Measurements from ENCODE around the gene RETREG1.

DNA sequence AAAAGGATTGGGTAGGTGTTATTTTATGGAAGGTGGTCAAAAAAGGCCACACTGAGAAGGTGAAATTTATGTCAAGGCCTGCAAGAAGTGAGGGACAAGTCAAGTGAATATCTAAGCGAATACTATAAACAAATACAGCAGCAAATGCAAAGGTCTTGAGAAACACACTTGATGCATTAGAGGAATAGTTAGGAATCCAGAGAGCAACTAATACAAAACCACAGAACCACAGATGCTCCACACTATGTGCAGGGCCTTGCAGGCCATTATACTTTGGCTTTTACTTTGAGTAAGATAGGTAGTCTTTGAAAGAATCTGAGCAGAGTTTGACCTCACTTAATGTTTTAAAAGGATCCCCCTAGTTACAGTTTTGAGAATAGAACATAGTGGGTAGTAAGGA is 155.8 kb downstream of the RETREG1 start:
- TF ChIP-seq, protein P1, sequence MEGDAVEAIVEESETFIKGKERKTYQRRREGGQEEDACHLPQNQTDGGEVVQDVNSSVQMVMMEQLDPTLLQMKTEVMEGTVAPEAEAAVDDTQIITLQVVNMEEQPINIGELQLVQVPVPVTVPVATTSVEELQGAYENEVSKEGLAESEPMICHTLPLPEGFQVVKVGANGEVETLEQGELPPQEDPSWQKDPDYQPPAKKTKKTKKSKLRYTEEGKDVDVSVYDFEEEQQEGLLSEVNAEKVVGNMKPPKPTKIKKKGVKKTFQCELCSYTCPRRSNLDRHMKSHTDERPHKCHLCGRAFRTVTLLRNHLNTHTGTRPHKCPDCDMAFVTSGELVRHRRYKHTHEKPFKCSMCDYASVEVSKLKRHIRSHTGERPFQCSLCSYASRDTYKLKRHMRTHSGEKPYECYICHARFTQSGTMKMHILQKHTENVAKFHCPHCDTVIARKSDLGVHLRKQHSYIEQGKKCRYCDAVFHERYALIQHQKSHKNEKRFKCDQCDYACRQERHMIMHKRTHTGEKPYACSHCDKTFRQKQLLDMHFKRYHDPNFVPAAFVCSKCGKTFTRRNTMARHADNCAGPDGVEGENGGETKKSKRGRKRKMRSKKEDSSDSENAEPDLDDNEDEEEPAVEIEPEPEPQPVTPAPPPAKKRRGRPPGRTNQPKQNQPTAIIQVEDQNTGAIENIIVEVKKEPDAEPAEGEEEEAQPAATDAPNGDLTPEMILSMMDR (IDR thresholded peaks at IDR 0.05): no peak
- no peak for TF ChIP-seq POLR2A (IDR thresholded peaks at IDR 0.05)
